GM19328 (cell line): Measurements from ENCODE around the gene SYT7.

Experiments used
- ATAC-seq: cut with Tn5 transposase; IDR thresholded peaks from one replicate; pipeline ENCODE4 v1.9.1; 2021; ENCODE audit warnings: mild to moderate bottlenecking, moderate library complexity; ENCODE audit not compliant: unreplicated experiment

Gene SYT7

DNA sequence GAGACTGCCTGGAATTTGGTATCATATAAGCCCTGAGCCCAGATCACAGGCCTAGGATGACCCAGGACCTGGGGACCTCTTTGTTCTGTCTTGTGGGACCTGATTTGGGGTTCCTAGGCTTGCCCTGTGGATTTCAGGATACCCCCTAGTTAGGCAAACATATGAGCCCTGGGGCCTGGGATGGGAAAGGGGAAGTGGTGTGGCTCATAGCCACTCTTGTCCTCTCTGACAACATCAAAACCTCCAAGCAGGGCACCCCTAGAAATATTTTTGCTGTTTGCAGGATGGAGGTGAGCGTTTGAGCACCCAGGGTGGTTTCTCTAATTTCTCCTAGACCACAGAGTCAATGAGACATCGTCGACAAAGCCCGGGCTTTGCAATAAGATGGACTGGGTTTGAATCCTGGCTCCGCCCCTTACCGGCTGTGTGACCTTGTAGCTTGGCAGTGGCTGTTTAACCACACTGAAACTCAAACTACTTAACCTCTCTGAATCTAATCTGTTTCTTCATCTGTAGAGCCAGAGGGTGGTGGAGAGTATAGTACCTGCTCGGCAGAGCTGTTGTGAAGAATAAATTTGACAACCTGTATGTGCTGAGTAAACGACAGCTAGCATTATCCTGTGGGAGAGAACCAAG, 77.6 kb downstream of the SYT7 start:
- ATAC-seq, result no peak

DNA sequence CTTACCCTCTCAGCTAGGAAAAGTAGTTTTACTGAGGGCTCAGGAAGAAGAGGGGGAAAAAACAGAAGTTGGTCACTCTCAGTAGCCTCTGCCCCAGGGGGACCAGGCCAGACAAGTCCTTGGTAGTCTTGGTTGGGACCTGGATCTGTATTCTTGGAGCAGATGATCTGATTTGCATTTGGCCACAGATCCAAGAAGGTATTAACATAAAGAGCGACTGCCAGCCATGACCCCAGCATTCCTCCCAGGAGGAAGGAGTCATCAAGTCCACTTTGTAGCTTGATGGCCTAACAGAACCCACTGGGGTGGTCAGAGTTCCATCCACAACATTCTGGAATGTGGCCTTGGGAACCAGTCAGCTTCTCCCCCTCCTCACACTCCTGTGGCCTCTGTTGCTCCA, 78.4 kb downstream of the SYT7 start:
- no peak for ATAC-seq

DNA sequence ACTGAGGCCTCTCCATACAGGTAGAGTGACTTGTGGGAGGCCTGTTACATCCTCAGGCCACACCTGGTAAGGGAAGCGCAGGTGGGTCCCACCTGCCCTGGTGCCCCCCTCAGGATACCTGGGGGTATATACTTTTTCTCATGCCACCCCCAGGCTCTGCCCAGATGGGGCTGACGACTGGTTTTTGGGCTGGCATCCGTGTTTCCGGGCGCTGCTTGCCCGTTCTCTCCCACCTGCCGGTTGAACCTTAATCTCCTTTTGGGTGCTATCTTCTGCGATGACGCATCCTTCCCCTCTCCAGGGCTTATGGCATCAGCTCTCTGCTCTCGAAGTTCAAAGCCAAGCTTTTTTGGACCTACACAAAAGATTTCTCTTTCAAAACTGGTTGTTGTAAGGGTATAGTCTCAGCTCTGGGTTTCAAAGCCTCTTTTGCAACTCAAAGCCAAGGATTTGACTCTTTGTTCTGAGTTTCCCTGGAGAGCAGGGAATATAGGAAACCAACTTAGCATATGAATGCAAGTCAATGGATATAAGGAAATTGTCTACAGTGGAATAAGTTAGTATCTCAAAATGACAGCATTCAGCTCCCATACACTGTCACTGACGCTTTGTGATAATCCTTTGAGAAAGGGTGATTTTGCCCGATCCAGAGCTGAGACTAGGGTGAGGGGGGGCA, 80.9 kb downstream of the SYT7 start:
- no peak for ATAC-seq

- no peak for ATAC-seq
These were observed 82.0 kb downstream of the SYT7 start for GRCh38 chr11:61498767-61499341.

GRCh38 chr11:61497876-61498275, 83.0 kb downstream of the SYT7 start:
- no peak for ATAC-seq

- no peak for ATAC-seq
These were observed 83.4 kb downstream of the SYT7 start for GRCh38 chr11:61497473-61497872.

- ATAC-seq, result no peak
These were observed 84.1 kb downstream of the SYT7 start for GRCh38 chr11:61496602-61497400.

- ATAC-seq, result no peak
These were observed 84.9 kb downstream of the SYT7 start for GRCh38 chr11:61495801-61496601.

- ATAC-seq, result no peak
These were observed 86.4 kb downstream of the SYT7 start for GRCh38 chr11:61494381-61494961.

DNA sequence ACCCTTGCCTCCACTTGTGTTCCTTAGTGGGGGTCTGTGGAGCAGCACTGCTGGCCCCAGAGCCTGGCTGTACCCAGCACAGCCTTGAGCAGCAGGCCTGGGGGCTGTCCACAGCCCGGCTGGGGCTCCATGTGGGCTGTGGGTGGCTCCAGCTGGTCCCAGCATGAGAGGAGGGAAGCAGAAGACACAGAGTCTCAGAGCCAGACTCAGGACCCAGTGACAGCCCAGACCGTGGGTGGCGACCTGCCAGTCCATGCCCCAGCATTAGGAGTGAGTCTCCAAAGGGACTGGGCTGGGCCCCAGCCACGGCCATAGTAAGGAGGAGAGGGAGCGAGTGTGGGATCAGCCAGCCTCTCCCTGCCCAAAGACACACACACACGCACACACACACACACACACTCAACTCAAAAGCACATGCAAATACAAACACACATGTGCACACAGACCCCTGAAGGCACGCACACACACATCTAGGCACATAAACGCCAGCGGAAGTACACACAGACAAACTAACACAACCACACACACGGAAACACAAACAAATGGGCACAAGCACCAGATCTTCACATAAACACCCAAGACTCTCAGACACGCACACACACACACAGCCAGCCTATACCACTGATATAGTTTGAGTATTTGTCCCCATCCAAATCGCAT, 89.0 kb downstream of the SYT7 start:
- no peak for ATAC-seq

- no peak for ATAC-seq
These were observed 90.8 kb downstream of the SYT7 start for GRCh38 chr11:61489833-61490721.

GRCh38 chr11:61488651-61489291, 92.1 kb downstream of the SYT7 start:
- no peak for ATAC-seq

GRCh38 chr11:61487342-61488025, 93.4 kb downstream of the SYT7 start:
- no peak for ATAC-seq

GRCh38 chr11:61486779-61487178, 94.1 kb downstream of the SYT7 start:
- ATAC-seq, result no peak

- no peak for ATAC-seq
These were observed 94.8 kb downstream of the SYT7 start for GRCh38 chr11:61486011-61486620.

DNA sequence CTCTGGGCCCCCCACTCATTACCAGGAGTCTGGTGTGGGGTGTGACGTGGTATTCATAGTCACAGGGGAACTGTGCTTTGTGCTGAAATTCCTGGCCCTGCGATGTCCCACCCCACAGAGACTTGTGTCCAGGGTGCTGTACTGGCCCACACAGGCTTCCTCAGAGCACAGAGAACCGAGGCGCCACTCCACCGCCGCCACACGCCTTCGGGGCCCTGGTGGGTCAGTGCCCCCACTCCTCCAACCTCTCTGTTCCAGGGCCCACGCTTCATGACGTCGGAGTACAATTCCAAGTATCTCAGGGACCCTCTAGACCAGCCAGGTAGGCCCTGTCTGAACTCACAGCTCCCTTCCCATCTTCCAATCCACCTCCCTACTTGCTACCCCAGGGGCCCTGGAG, 95.8 kb downstream of the SYT7 start:
- no peak for ATAC-seq

GRCh38 chr11:61484541-61484940, 96.3 kb downstream of the SYT7 start:
- ATAC-seq, result no peak
